ENCODE measurements around the gene POU2F2.
"Not testable (repeated sequence)": the region's sequence is repeated elsewhere in the genome, so short reads cannot be mapped to it uniquely, and the experiment has no call there.

The POU2F2 gene

DNA sequence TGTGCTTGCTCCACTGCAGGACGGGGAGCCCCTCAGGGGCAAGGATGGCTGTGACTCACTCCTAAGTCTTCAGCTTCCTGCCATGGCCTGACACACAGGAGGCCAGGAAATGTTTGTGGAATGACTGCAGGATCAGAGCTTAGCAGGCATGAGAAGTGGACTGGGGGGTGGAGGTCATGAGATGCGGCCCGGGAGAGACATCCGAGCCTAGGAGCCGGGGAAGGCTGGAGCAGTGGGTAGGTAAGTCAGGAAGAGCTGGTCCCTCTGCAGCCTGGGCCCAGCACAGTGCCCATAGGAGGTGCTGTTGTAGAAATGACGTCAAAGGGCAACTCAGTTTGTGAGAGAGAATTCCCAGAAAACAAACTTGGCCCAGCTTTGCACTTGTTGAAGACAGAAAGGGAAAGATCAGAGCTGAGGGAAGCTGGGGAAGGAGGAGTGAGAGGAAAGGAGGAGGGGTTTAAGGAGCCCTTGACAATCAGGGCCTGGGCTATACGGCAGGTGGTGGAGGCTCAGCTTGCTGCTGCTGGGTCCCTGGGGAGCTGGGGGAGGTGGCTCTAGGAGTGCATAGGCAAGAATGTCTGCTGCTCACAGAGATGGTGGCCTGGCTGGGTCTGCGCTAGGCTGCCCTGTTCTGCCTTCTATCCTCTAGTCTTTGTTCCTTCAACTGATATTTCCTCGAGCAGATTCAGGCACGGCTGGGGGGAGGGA, 18.5 kb downstream of the POU2F2 start:
- intact Hi-C loops (cut with DNase I), result no loop called here
- no peak for DNase-seq

DNA sequence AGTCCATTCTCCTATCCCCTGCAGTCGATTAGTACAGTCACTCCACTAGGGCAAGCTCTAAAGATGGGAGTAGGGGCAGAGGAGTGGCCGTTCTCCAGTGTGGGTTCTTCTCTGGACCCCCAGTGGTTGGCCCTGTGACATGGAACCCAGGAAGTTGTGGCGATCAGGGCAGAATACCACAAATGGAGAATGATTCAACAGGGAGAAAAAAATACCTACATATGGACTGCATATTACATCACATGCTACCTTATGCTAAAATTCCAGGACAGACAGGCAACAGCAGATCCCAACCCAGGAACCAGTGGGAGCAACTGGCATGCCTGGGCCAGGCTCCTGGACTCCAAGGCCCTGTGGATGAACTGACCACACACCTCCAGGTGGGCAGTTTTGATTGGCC, 20.4 kb downstream of the POU2F2 start:
- DNase-seq, result no peak
- intact Hi-C loops (cut with DNase I), result no loop called here

DNA sequence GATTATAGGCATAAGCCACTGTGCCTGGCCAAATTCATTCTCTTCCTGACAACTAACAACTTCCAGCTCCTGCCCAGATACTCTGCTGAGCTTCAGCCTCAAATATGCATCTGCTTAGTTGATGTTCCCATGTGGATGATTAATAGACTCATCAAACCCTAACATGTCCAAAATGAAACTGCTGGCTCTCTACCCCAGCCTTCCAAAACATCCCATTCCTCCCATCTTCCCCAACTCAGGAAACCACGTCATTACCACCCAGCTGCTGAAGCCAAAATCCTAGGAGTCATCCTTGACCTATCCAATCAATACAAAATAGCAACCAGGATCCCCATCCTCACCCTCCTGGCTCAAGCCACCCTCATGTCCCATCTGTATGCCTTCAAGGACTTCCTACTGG, 20.9 kb downstream of the POU2F2 start:
- intact Hi-C loops (cut with DNase I), result no loop called here
- no peak for DNase-seq

DNA sequence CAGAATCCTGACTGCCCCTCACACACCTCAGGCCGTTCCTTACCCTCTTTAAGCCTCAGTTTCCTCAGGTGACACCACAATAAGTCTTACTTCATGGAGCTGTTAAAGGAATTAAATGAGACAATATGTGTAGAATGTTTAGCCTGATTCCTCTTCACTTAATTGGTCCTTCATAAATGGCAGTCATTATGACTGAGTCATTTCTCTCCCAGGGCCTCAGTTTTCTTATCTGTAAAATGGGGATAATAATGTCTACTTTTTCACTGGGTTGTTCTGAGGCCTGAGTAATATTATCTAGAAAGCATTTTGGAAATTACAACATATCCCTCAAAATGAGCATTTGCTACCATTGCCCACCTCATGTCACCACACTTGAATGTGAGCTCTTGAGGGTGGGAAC, 21.6 kb downstream of the POU2F2 start:
- no peak for DNase-seq
- intact Hi-C loops (cut with DNase I), result no loop called here

GRCh38 chr19:42109896-42110295, 22.4 kb downstream of the POU2F2 start:
- intact Hi-C loops (cut with DNase I), result no loop called here
- DNase-seq, result no peak

GRCh38 chr19:42108527-42109389, 23.5 kb downstream of the POU2F2 start:
- intact Hi-C loops (cut with DNase I), result no loop called here
- peak; percentile 56 to 87 (median 75) for DNase-seq

GRCh38 chr19:42105368-42105767, 26.9 kb downstream of the POU2F2 start:
- DNase-seq, result no peak
- intact Hi-C loops (cut with DNase I), result no loop called here

GRCh38 chr19:42102877-42103276, 29.4 kb downstream of the POU2F2 start:
- intact Hi-C loops (cut with DNase I), result no loop called here
- DNase-seq, result no peak

GRCh38 chr19:42100241-42100640, 32.0 kb downstream of the POU2F2 start:
- intact Hi-C loops (cut with DNase I); DNase-seq: not testable (repeated sequence)

DNA sequence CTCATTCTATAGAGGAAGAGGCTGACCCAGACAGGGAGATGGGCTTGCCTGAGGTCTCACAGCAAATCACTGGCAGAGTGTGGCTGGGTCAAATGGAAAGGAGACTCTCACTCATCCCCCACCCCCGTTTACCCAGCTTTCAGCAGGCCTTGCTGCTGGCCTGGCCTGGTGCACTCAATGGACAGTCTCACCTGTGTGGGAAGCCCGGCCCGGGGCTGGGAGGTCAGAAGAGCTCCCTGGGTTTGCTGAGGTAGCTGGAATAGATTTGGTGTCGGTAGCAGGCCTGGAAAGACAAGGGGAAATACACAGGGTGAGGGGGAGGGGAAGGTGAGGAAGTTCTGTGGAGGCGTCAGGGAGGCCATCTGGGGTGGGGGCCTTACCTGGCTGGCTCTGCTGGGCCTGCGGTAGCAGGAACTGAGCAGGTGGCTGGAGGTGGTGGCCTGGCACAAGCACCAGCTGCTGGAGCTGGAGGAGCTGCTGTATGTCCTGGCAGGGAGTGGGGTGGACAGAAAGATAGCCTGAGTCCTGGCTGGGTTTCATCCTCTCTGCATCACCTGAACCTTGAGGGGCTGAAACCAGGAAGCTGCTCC, 32.8 kb downstream of the POU2F2 start:
- DNase-seq, result no peak
- intact Hi-C loops (cut with DNase I), result no loop called here

GRCh38 chr19:42098781-42099180, 33.5 kb downstream of the POU2F2 start:
- no peak for DNase-seq
- intact Hi-C loops (cut with DNase I), result no loop called here

DNA sequence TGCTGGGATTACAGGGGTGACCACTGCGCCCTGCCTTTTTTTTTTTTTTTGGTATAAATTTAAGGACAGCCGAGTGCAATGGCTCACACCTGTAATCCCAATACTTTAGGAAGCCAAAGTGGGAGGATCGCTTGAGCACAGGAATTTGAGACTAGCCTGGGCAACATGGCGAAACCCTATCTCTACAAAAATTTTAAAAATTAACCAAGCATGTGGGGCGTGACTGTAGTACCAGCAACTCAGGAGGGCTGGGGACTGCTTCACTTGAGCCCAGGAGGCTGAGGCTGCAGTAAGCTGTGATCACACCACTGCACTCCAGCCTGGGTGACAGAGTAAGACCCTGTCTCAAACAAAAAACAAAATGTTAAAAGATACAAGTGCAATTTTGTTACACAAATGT, 34.8 kb downstream of the POU2F2 start:
- no peak for DNase-seq
- intact Hi-C loops (cut with DNase I), result no loop called here

DNA sequence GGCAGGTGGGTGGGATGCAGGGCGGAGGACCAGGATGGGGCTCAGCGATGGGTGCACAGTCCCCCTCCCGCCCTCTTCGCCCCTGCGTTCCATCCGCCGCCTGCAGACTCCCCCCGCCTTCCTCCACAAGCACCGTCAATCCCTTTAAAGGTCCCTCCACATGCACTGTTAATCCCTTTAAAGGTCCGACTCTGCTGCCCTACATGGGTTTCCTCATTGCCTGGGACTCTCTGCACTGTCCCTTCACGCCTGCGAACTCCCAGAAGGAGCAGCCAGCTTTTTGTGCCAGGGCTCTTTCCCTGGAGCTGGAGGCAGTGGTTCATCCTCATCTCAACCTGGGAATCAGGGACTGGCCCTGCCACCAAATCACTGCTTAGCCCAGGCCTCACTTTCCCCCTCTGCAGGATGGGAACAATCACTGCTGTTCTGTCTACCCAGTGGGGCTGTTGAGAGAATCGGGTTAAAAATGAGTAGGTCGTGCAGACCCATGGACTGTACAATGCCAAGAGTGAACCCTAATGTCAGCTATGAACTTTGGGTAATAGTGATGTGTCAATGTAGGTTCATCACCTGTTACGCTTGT, 35.9 kb downstream of the POU2F2 start:
- intact Hi-C loops (cut with DNase I), result no loop called here
- no peak for DNase-seq

DNA sequence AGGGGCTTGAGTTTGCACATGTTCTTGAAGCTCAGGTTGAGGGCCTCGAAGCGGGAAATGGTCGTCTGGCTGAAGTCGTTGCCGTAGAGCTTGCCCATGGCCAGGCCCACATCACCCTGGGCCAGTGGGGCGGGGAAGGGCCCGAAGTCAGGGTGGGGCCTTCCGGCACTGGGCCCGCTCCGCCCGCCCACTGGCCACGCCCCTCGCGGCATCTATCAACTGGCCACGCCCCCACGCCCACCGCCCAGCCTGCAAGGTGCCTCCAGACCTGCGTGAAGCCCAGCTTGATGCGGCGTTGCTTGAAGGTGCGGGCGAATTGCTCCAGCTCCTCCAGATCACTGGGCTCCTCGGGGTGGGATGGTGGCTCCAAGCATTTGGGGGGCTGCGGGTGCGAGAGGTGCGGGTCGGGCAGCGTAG, 36.4 kb downstream of the POU2F2 start:
- intact Hi-C loops (cut with DNase I), result no loop called here
- DNase-seq, result no peak

DNA sequence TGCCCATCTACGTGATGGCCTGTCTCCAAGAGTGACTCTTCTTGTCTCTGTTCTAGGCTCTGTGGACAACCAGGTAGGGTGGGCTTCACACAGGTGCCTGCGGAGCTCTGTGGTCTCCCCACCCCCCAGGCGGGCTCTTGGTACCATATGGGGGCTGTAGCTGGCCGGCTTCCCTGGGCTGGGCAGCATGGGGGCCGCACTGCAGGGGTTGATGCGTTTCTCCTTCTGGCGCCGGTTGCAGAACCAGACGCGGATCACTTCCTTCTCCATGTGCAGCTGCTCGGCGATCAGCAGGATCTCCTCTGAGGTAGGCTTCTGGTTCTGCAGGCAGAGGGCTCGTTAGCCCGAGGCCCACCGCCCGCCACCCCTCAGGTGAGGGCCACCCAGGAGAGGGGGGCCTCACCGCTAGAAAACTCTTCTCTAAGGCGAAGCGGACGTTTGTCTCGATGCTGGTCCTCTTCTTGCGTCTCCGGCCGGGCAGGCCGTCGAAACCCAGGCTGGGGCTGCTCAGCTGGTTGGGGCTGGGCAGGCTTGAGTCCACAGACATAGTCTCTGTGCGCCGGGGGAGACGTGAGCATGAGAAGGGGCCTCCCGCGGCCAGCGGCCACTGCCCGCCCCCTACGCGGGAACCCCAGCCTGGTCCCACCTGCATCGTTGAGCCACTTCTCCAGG, 37.0 kb downstream of the POU2F2 start:
- no peak for DNase-seq
- intact Hi-C loops (cut with DNase I), result no loop called here

- no peak for DNase-seq
- intact Hi-C loops (cut with DNase I), result no loop called here
These were observed 38.3 kb downstream of the POU2F2 start for GRCh38 chr19:42093926-42094325.

GRCh38 chr19:42093505-42093904, 38.7 kb downstream of the POU2F2 start:
- intact Hi-C loops (cut with DNase I), result no loop called here
- no peak for DNase-seq

DNA sequence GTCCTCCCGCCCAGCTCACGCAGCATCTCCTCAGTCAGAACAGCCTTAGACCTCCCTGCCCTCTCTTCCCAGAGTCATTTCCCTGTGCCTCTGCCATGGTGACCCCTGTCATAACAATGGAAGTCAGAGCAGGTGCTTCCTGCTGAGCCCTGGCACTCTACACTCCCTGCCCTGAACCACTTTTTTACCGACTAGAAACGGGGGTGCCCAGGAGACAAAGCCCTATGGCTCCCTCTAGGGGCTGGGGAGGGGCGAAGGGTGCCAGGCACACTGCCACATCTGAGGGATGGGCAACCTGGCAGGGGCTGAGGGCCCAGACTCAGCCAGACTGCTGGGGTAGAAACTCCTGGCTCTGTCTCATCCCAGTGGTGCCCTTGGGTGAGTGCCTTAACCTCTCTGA, 39.9 kb downstream of the POU2F2 start:
- no peak for DNase-seq
- intact Hi-C loops (cut with DNase I), result no loop called here

DNA sequence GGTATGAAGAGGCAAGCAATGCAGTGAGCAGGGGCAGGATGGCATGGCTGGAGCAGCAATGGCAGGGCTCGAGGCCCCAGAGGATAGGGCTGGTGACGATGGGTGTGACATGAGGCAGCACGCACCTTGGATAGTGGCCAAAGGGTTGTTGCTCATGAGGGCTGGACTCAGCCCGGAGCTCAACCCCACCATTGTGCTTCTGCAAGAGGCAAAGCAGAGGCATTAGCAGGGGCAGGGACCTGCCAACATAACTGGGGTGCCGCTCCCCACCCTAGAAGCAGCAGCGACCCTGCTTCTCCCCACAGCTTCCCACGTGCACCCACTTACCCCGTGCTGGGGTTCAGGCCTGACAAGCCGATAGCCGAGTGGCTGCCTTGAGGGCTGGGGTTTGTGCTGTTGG, 40.5 kb downstream of the POU2F2 start:
- intact Hi-C loops (cut with DNase I), result no loop called here
- DNase-seq, result no peak
